Measurements from ENCODE around the gene SEC14L2. TPM values are rescaled to one million over a fixed set of nuclear protein-coding genes. Genes with fewer than 3 reads are reported as not detected.

The SEC14L2 gene
- total and polyA plus RNA-seq, 2 of the 4 experiments (the other 2 are of a cell fraction), result 38.7 to 54.8 TPM

DNA sequence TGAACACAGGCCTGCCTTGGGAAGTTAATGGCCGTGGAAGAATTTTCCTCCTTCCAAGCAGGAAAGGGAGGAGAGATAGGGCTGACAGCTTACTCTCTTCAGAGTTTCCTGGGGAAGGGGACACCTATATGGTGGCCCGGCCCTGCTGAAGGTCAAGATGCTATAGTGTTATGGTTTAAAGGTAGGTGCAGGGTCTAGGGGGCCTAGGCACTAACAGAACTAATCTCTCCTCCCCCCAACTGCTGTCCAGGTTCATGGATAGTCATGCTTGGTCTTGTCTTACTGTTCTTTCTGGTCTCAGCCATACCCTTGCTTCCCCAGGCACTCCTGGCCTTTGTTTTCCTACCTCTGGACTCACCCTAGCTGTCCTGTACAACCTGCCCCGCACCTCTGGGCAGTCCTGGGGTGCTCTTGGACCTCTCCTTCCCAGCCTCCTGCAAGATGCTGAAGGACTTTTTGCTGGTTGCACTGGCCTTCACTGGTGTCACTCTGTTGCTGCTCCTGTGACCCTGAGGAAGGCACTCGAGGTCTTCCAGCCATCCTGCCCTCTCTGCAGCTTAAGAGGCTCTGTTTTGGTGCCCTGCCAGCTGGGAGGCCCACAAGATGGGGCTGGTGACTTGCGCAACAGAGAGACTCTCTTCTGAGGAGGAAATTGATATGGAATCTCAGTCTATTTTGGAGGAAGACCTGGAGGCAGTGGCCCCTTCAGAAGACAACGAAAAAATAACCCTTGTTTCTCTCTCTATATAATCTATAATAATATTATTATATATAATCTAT, 57.1 kb downstream of the SEC14L2 start:
- Histone ChIP-seq H3K4ac (ENCODE audit: low read depth, low read length) (no peak overlapping the region), H3K23ac (ENCODE audit: low read depth, low read length) (no peak overlapping the region), H2AFZ (replicated peaks; ENCODE audit: low read length, poor library complexity) (no peak overlapping the region), H4K8ac (ENCODE audit: low read depth in 2 of 2, low read length in 2 of 2) (no peak overlapping the region), H2BK20ac (ENCODE audit: low read depth, low read length) (no peak overlapping the region), H3K9me1 (ENCODE audit: insufficient read depth, low read length) (no peaks in the 10 kb centered on the region), H3K9me3 (ENCODE audit: control insufficient read depth, insufficient read depth, low read length) (no peaks in the 10 kb centered on the region), H3K4me3 (ENCODE audit: insufficient read depth, low read depth, low read length) (no peak overlapping the region), H2AK9ac (replicated peaks; ENCODE audit: low read depth, low read length, poor library complexity) (no peak overlapping the region), H2BK5ac (ENCODE audit: low read depth, low read length, poor library complexity, severe bottlenecking) (no peak overlapping the region), H3K56ac (ENCODE audit: extremely low read depth, insufficient read depth, low read length) (no peak overlapping the region), H2BK15ac (ENCODE audit: low read depth, low read length) (no peak overlapping the region), H3K79me1 (ENCODE audit: low read depth in 1 of 2, low read length in 2 of 2) (no peaks in the 10 kb centered on the region), H3K27me3 (ENCODE audit: control insufficient read depth, insufficient read depth, low read length) (peaks cover 31% of the 10 kb centered on the region), H4K91ac (ENCODE audit: insufficient read depth, low read depth, low read length) (no peak overlapping the region), H3K4me1 (ENCODE audit: control insufficient read depth, insufficient read depth, low read length) (no peaks in the 10 kb centered on the region), H3K4me2 (ENCODE audit: low read depth, low read length) (no peak overlapping the region), H3K9ac (ENCODE audit: low read depth, low read length) (no peak overlapping the region), H3K27ac (ENCODE audit: insufficient read depth, low read length) (no peak overlapping the region), H2AK5ac (ENCODE audit: low read depth, low read length) (no peak overlapping the region), H4K20me1 (ENCODE audit: insufficient read depth, low read length) (no peaks in the 10 kb centered on the region), H3K18ac (ENCODE audit: low read depth, low read length) (no peak overlapping the region), H2BK120ac (ENCODE audit: low read depth, low read length) (no peak overlapping the region), H3K36me3 (ENCODE audit: control insufficient read depth, insufficient read depth, low read length) (no peaks in the 10 kb centered on the region), H3K14ac (replicated peaks; ENCODE audit: low read depth, low read length) (no peak overlapping the region), H4K5ac (ENCODE audit: low read depth, low read length) (no peak overlapping the region)
- BruUV-seq (replicated peaks), result no TSS peak
- DNase-seq (no peak), ATAC-seq (ENCODE audit: low read depth) (no peak)
- POLR2A ChIA-PET (ENCODE audit: unreplicated experiment), result no interaction called here
- dilution Hi-C loops (cut with HindIII; ENCODE audit: low sequenced_read_pairs, unreplicated experiment), result no loop called here
- peak; percentile 58; the same call in 1 of the 2 replicates for TF ChIP-seq CEBPB (IDR thresholded peaks at IDR 0.05; ENCODE audit: low read depth, low read length)
- TF ChIP-seq, protein P1, sequence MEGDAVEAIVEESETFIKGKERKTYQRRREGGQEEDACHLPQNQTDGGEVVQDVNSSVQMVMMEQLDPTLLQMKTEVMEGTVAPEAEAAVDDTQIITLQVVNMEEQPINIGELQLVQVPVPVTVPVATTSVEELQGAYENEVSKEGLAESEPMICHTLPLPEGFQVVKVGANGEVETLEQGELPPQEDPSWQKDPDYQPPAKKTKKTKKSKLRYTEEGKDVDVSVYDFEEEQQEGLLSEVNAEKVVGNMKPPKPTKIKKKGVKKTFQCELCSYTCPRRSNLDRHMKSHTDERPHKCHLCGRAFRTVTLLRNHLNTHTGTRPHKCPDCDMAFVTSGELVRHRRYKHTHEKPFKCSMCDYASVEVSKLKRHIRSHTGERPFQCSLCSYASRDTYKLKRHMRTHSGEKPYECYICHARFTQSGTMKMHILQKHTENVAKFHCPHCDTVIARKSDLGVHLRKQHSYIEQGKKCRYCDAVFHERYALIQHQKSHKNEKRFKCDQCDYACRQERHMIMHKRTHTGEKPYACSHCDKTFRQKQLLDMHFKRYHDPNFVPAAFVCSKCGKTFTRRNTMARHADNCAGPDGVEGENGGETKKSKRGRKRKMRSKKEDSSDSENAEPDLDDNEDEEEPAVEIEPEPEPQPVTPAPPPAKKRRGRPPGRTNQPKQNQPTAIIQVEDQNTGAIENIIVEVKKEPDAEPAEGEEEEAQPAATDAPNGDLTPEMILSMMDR (conservative IDR thresholded peaks at IDR 0.05; ENCODE audit: low read depth, low read length), result no peak
- in situ Hi-C loops (cut with MboI; ENCODE audit: low sequenced_read_pairs), result no loop called here
- CTCF ChIA-PET, result no interaction called here
- 23% methylated on average over 3 of the region's 6 CpGs; no CpG with 5 or more reads in 1 of the 2 experiments for WGBS, 2 experiments (ENCODE audit: extremely low coverage in 2 of 2, insufficient read length in 1 of 2)
- intact Hi-C loops (cut with micrococcal nuclease), result no loop called here
